Psoas muscle (tissue), 8 donors: ENCODE results near the gene C2CD2L. TPM values are rescaled to one million over a fixed set of nuclear protein-coding genes. Genes with fewer than 3 reads are reported as not detected.
A peak's percentile ranks its signal among the peaks of the same experiment; 100 is the strongest.

Experiments used
- ATAC-seq, 4 donors: fragments of 200-7000 bp; cut with Tn5 transposase; one replicate each; pipeline ENCODE4 v1.9.1; 2020; ENCODE audit warnings: moderate library complexity in 3 of 4, mild to moderate bottlenecking in 2 of 4
- DNase-seq, 2 donors: peaks; one replicate each; pipeline ENCODE4 v3.0.0-alpha.2; 2020
- H3K27ac ChIP-seq: fragments of 200-600 bp; one replicate; pipeline ENCODE4 v1.8.0; 2022
- H3K27me3 ChIP-seq, 3 donors: fragments of 200-600 bp in 1 of 3; one replicate each; pipeline versions ENCODE4 v1.6.1 to v1.8.0; 2013 to 2022; ENCODE audit warnings: low read length in 2 of 3, mild to moderate bottlenecking in 2 of 3, moderate library complexity in 1 of 3; ENCODE audit not compliant: insufficient read depth in 3 of 3
- H3K36me3 ChIP-seq, 2 donors: fragments of 200-600 bp in 1 of 2; one replicate each; pipeline versions ENCODE4 v1.6.1 to v1.8.0; 2013 to 2022; ENCODE audit warnings: low read depth in 1 of 2, mild to moderate bottlenecking in 1 of 2, moderate library complexity in 1 of 2; ENCODE audit not compliant: insufficient read depth in 1 of 2
- H3K4me1 ChIP-seq: fragments of 200-600 bp; one replicate; pipeline ENCODE4 v1.8.0; 2022
- H3K4me3 ChIP-seq: fragments of 200-600 bp; one replicate; pipeline ENCODE4 v1.8.0; 2022; ENCODE audit warnings: mild to moderate bottlenecking
- H3K9me3 ChIP-seq: fragments of 200-600 bp; one replicate; pipeline ENCODE4 v1.8.0; 2022
- CTCF ChIP-seq: fragments of 200-600 bp; IDR thresholded peaks from one replicate; pipeline ENCODE4 v1.8.0; 2022; ENCODE audit warnings: antibody characterized with exemption
- WGBS, 3 donors: extraction: QIAGEN DNeasy Blood & Tissue Kit; methylation state at CpG; one replicate each; pipeline versions ENCODE4 v1.1.6 to v1.1.7; 2013; 5-methylcytosine and 5-hydroxymethylcytosine counted together
- intact Hi-C, 2 donors: fragments of 100-400 bp; cut with DNase I; formaldehyde crosslinking; loops; one replicate each; pipeline versions ENCODE4 v1.11.0 to v1.14.2; 2022
- polyA plus RNA-seq, 3 donors: library from polyadenylated mRNA; stranded (reverse); fragments of 200-250 nt; gene quantifications; one replicate each; pipeline ENCODE4 v1.2.3, GENCODE V29; 2013
- total RNA-seq, 4 donors: library from RNA; stranded (reverse); fragmentation: NEBNext Ultra II Directional in 2 of 4; extraction: Animal tissue kit (Norgen Biotek cat#: 25700) in 2 of 4; gene quantifications; one replicate each; pipeline versions ENCODE4 v1.2.1 to v1.2.4, GENCODE V29; 2021 to 2023
- donor health status: healthy with polysubstance abuse.
- donor health status: DM: no; HTN: no; CAD: no; lungs with moderate emphysema.
- donor health status: Bipolar disorder and iron deficiency.
- donor health status: healthy.
- donor health status: DM: yes; HTN: yes; CAD: no.
- donor health status: DM: no; HTN: no; CAD: no.
- donor health status: DM: no; HTN: no; CAD: no.
- donor health status: DM: yes; HTN: yes; CAD: no.

C2CD2L gene
- total and polyA plus RNA-seq, 7 donors: 10.9 to 28.7 (median 15.2) TPM

GRCh38 chr11:119103793-119104192 is 3.4 kb upstream of the C2CD2L start:
- Histone ChIP-seq H3K36me3 (peaks cover 0 to 8% of the 10 kb centered on the region in 2 donors), H3K27me3 (no peaks in the 10 kb centered on the region), H3K4me3 (no peak overlapping the region), H3K9me3 (no peaks in the 10 kb centered on the region), H3K4me1 (peaks cover 38% of the 10 kb centered on the region), H3K27ac (no peak overlapping the region)
- DNase-seq: no peak
- intact Hi-C loops: loop anchor here in 1 of 2 donors (5.0 kb wide), 1 partner anchor 94 kb away; no protein-coding TSS in a partner anchor
- no peak for ATAC-seq
- TF ChIP-seq CTCF: no peak
- 53 to 59% (median 57%) methylated on average over 4 of the region's 4 CpGs for WGBS, 3 donors

GRCh38 chr11:119107538-119108145 is 498 bp downstream of the C2CD2L start:
- no peak for TF ChIP-seq CTCF
- DNase-seq: no peak
- peaks cover 30% of the 10 kb centered on the region for H3K4me1 ChIP-seq
- no peaks in the 10 kb centered on the region for H3K27me3 ChIP-seq
- peak; percentile 38 to 58 (median 48) for ATAC-seq
- 0 to 1% (median 1%) methylated on average over 40 to 64 of the region's 65 CpGs for WGBS, 3 donors
- H3K27ac ChIP-seq: peak overlapping the region; percentile 80
- intact Hi-C loops: no loop called here
- peak overlapping the region; percentile 100 for H3K4me3 ChIP-seq
- H3K9me3 ChIP-seq: no peaks in the 10 kb centered on the region
- peaks cover 2 to 24% of the 10 kb centered on the region in 2 donors for H3K36me3 ChIP-seq

- Histone ChIP-seq H3K4me3 (peak overlapping the region; percentile 100), H3K4me1 (peaks cover 25% of the 10 kb centered on the region), H3K36me3 (peaks cover 2 to 30% of the 10 kb centered on the region in 2 donors), H3K27me3 (no peaks in the 10 kb centered on the region), H3K9me3 (no peaks in the 10 kb centered on the region), H3K27ac (no peak overlapping the region)
- WGBS, 3 donors: 19 to 31% (median 26%) methylated on average over 8 of the region's 8 CpGs
- DNase-seq (no peak), ATAC-seq (no peak)
- TF ChIP-seq CTCF: no peak
- intact Hi-C loops: no loop called here
Observed at GRCh38 chr11:119108146-119108856, 1.2 kb downstream of the C2CD2L start.

GRCh38 chr11:119108857-119109221 is 1.7 kb downstream of the C2CD2L start:
- H3K4me1 ChIP-seq: peaks cover 19% of the 10 kb centered on the region
- WGBS, 3 donors: 78 to 92% (median 83%) methylated on average over 2 of the region's 2 CpGs
- H3K9me3 ChIP-seq: no peaks in the 10 kb centered on the region
- DNase-seq (no peak), ATAC-seq (no peak)
- peaks cover 2 to 36% of the 10 kb centered on the region in 2 donors for H3K36me3 ChIP-seq
- H3K4me3 ChIP-seq: peak overlapping the region; percentile 100
- intact Hi-C loops: no loop called here
- no peak overlapping the region for H3K27ac ChIP-seq
- TF ChIP-seq CTCF: no peak
- H3K27me3 ChIP-seq: no peaks in the 10 kb centered on the region
